Body of pancreas (tissue), 4 donors: Measurements from ENCODE around the gene CCL20. TPM values are rescaled to one million over a fixed set of nuclear protein-coding genes. Genes with fewer than 3 reads are reported as not detected.
A peak's percentile ranks its signal among the peaks of the same experiment; 100 is the strongest.

Experiments
- ATAC-seq: fragments of 150-250 bp; one replicate; pipeline ENCODE4 v1.9.1; 2016
- DNase-seq, 4 donors: peaks; one replicate each; pipeline ENCODE4 v3.0.0-alpha.2; 2019
- H3K27ac ChIP-seq, 4 donors: fragments of 200-600 bp; sonication (generic); 1 replicate in 3 of 4; 2 replicates in 1 of 4; pipeline versions ENCODE4 v1.5.1 to v1.6.1; 2016 to 2019; ENCODE audit warnings: mild to moderate bottlenecking in 1 of 4, mixed read lengths in 1 of 4, moderate library complexity in 1 of 4
- H3K27me3 ChIP-seq, 2 donors: fragments of 200-600 bp; sonication (generic); one replicate each; pipeline ENCODE4 v1.6.0; 2016; ENCODE audit warnings: mild to moderate bottlenecking in 1 of 2
- H3K36me3 ChIP-seq, 2 donors: fragments of 200-600 bp; sonication (generic); replicated peaks in 1 of 2; 2 replicates each; pipeline ENCODE4 v1.5.1; 2016; ENCODE audit warnings: low read depth in 2 of 2; ENCODE audit not compliant: insufficient read depth in 1 of 2
- H3K4me1 ChIP-seq: fragments of 200-600 bp; sonication (generic); one replicate; pipeline ENCODE4 v1.6.0; 2016
- H3K4me3 ChIP-seq, 2 donors: fragments of 200-600 bp; sonication (generic); 1 replicate in 1 of 2; 2 replicates in 1 of 2; pipeline ENCODE4 v1.5.1; 2016 to 2019
- H3K9me3 ChIP-seq, 3 donors: fragments of 200-600 bp; sonication (generic); 1 replicate in 2 of 3; 2 replicates in 1 of 3; pipeline ENCODE4 v1.5.1; 2016
- CTCF ChIP-seq, 7 experiments: fragments of 450-650 bp in 4 of 7; fragments of 200-600 bp in 3 of 7; sonication (generic) in 3 of 7; IDR thresholded peaks; one replicate each; pipeline ENCODE4 v1.5.1; 2016 to 2019; ENCODE audit warnings: antibody characterized with exemption in 7 of 7
- POLR2A ChIP-seq, 3 donors: fragments of 450-650 bp; IDR thresholded peaks; one replicate each; pipeline ENCODE4 v1.6.1; 2016; ENCODE audit warnings: antibody characterized with exemption in 3 of 3, mild to moderate bottlenecking in 2 of 3
- WGBS, 2 donors: methylation state at CpG; one replicate each; pipeline ENCODE4 v1.1.5; 2017; 5-methylcytosine and 5-hydroxymethylcytosine counted together
- intact Hi-C: fragments of 100-400 bp; cut with DNase I; formaldehyde crosslinking; loops from one replicate; pipeline ENCODE4 v1.15.1; 2023
- total RNA-seq, 2 donors: library from RNA; depleted of rRNA; stranded (reverse); fragments of >200 nt; gene quantifications; one replicate each; pipeline ENCODE4 v1.1.0, GENCODE V29; 2016

Gene CCL20
- total RNA-seq, 2 donors from 2014 or later: 2.6 TPM; not detected in 1

GRCh38 chr2:227817850-227818674, 4.4 kb downstream of the CCL20 start:
- intact Hi-C loops: no loop called here
- Histone ChIP-seq H3K4me1 (no peaks in the 10 kb centered on the region), H3K27me3 (peaks cover 0 to 13% of the 10 kb centered on the region in 2 donors), H3K36me3 (no peaks in the 10 kb centered on the region), H3K9me3 (no peaks in the 10 kb centered on the region), H3K27ac (peak overlapping the region in 2 of 4 donors; percentile 9 to 62), H3K4me3 (no peak overlapping the region)
- 29 to 39% methylated on average over 10 of the region's 10 CpGs for whole genome bisulfite sequencing, 2 donors
- peak; percentile 58 to 88 (median 69) for DNase-seq
- ATAC-seq: peak; percentile 67
- TF ChIP-seq CTCF (IDR thresholded peaks at IDR 0.05) (no peak), POLR2A (IDR thresholded peaks at IDR 0.05) (no peak)

GRCh38 chr2:227818675-227819397, 5.2 kb downstream of the CCL20 start:
- peak; percentile 7 to 64 (median 19) for DNase-seq
- peak; percentile 47 for ATAC-seq
- no peak for TF ChIP-seq POLR2A (IDR thresholded peaks at IDR 0.05)
- TF ChIP-seq CTCF (IDR thresholded peaks at IDR 0.05): no peak

GRCh38 chr2:227819398-227819697, 5.7 kb downstream of the CCL20 start:
- TF ChIP-seq POLR2A (IDR thresholded peaks at IDR 0.05) (no peak), CTCF (IDR thresholded peaks at IDR 0.05) (no peak)
- Histone ChIP-seq H3K27ac (peak overlapping the region in 1 of 4 donors; percentile 62), H3K27me3 (peaks cover 0 to 7% of the 10 kb centered on the region in 2 donors), H3K9me3 (no peaks in the 10 kb centered on the region), H3K4me3 (no peak overlapping the region), H3K36me3 (no peaks in the 10 kb centered on the region), H3K4me1 (no peaks in the 10 kb centered on the region)
- WGBS, 2 donors: 71 to 75% methylated on average over 3 of the region's 3 CpGs
- DNase-seq: no peak
- ATAC-seq: no peak
- intact Hi-C loops: no loop called here

More at GRCh38 chr2:227818675-227819397, 5.2 kb downstream of the CCL20 start:
- whole genome bisulfite sequencing, 2 donors: 40 to 68% methylated on average over 9 of the region's 9 CpGs
- Histone ChIP-seq H3K27ac (peak overlapping the region in 1 of 4 donors; percentile 62), H3K9me3 (no peaks in the 10 kb centered on the region), H3K4me1 (no peaks in the 10 kb centered on the region), H3K27me3 (peaks cover 0 to 12% of the 10 kb centered on the region in 2 donors), H3K36me3 (no peaks in the 10 kb centered on the region), H3K4me3 (no peak overlapping the region)
- intact Hi-C loops: no loop called here

- no peak for ATAC-seq
Measured at GRCh38 chr2:227821043-227821942, 7.7 kb downstream of the CCL20 start.

More at GRCh38 chr2:227821043-227821942, 7.7 kb downstream of the CCL20 start:
- TF ChIP-seq CTCF (IDR thresholded peaks at IDR 0.05) (no peak), POLR2A (IDR thresholded peaks at IDR 0.05) (no peak)
- intact Hi-C loops: no loop called here
- Histone ChIP-seq H3K36me3 (no peaks in the 10 kb centered on the region), H3K4me3 (no peak overlapping the region), H3K27ac (no peak overlapping the region), H3K4me1 (no peaks in the 10 kb centered on the region), H3K9me3 (no peaks in the 10 kb centered on the region), H3K27me3 (no peaks in the 10 kb centered on the region)
- peak in 2 of 4 donors; percentile 18 to 22 for DNase-seq
- WGBS, 2 donors: 58 to 66% methylated on average over 4 of the region's 4 CpGs
